ENCODE results near the gene ATP2A2. TPM values are rescaled to one million over a fixed set of nuclear protein-coding genes. Genes with fewer than 3 reads are reported as not detected.

ATP2A2 gene
- total RNA-seq, 1 experiment from 2014 or later, result 262 TPM

- BruUV-seq (replicated peaks), result no TSS peak
- Mint-ChIP-seq H3K9me3 (ENCODE audit: unreplicated experiment) (no peaks in the 10 kb centered on the region), H3K36me3 (ENCODE audit: insufficient read depth, unreplicated experiment) (peaks cover 95% of the 10 kb centered on the region), H3K27me3 (ENCODE audit: insufficient read depth, unreplicated experiment) (no peaks in the 10 kb centered on the region), H3K4me3 (ENCODE audit: unreplicated experiment) (no peak overlapping the region), H3K27ac (ENCODE audit: unreplicated experiment) (peak overlapping the region; percentile 58), H3K4me1 (ENCODE audit: low read depth, unreplicated experiment) (no peaks in the 10 kb centered on the region)
- CTCF ChIA-PET, result interaction anchor here (0.5 kb wide), 1 partner anchor 37 kb away, joined by 3 read pairs; no protein-coding TSS in a partner anchor
- DNase-seq, result no peak
- Histone ChIP-seq H3K4me3 (ENCODE audit: low read depth, low read length) (no peak overlapping the region), H3K36me3 (ENCODE audit: control insufficient read depth, insufficient read depth, low read length) (peaks cover 3% of the 10 kb centered on the region; the same call in 1 of the 2 replicates), H3K4me1 (no peaks in the 10 kb centered on the region), H3K9me3 (no peaks in the 10 kb centered on the region), H3K27me3 (replicated peaks; ENCODE audit: control insufficient read depth, insufficient read depth, low read length) (no peaks in the 10 kb centered on the region)
- no peak for TF ChIP-seq CTCF (IDR thresholded peaks at IDR 0.05; ENCODE audit: insufficient read depth in 1 of 2, low read depth in 1 of 2, low read length in 1 of 2, severe bottlenecking in 1 of 2, unreplicated experiment in 1 of 2)
- POLR2A ChIA-PET, result no interaction called here
- intact Hi-C loops (cut with micrococcal nuclease; ENCODE audit: unreplicated experiment), result no loop called here
Measured at GRCh38 chr12:110349096-110349495, 68.0 kb downstream of the ATP2A2 start.

GRCh38 chr12:110349514-110350151 is 68.6 kb downstream of the ATP2A2 start:
- H3K36me3 Mint-ChIP-seq (ENCODE audit: insufficient read depth, unreplicated experiment), result peaks cover 93% of the 10 kb centered on the region
- peak overlapping the region; percentile 58 for H3K27ac Mint-ChIP-seq (ENCODE audit: unreplicated experiment)
- intact Hi-C loops (cut with micrococcal nuclease; ENCODE audit: unreplicated experiment), result no loop called here

GRCh38 chr12:110351119-110351518 is 70.1 kb downstream of the ATP2A2 start:
- Histone ChIP-seq H3K9me3 (no peaks in the 10 kb centered on the region), H3K36me3 (ENCODE audit: control insufficient read depth, insufficient read depth, low read length) (peaks cover 3% of the 10 kb centered on the region; the same call in 1 of the 2 replicates), H3K27me3 (replicated peaks; ENCODE audit: control insufficient read depth, insufficient read depth, low read length) (no peaks in the 10 kb centered on the region), H3K4me1 (no peaks in the 10 kb centered on the region), H3K4me3 (ENCODE audit: low read depth, low read length) (no peak overlapping the region)
- ChIA-PET CTCF (no interaction called here), POLR2A (no interaction called here)
- Mint-ChIP-seq H3K9me3 (ENCODE audit: unreplicated experiment) (no peaks in the 10 kb centered on the region), H3K4me3 (ENCODE audit: unreplicated experiment) (no peak overlapping the region), H3K4me1 (ENCODE audit: low read depth, unreplicated experiment) (no peaks in the 10 kb centered on the region), H3K36me3 (ENCODE audit: insufficient read depth, unreplicated experiment) (peaks cover 78% of the 10 kb centered on the region), H3K27me3 (ENCODE audit: insufficient read depth, unreplicated experiment) (no peaks in the 10 kb centered on the region), H3K27ac (ENCODE audit: unreplicated experiment) (no peak overlapping the region)
- no TSS peak for BruUV-seq (replicated peaks)
- TF ChIP-seq CTCF (IDR thresholded peaks at IDR 0.05; ENCODE audit: insufficient read depth in 1 of 2, low read depth in 1 of 2, low read length in 1 of 2, severe bottlenecking in 1 of 2, unreplicated experiment in 1 of 2), result no peak
- intact Hi-C loops (cut with micrococcal nuclease; ENCODE audit: unreplicated experiment), result no loop called here
- no peak for DNase-seq

More at GRCh38 chr12:110349514-110350151, 68.6 kb downstream of the ATP2A2 start:
- TF ChIP-seq CTCF (IDR thresholded peaks at IDR 0.05; ENCODE audit: insufficient read depth in 1 of 2, low read depth in 1 of 2, low read length in 1 of 2, severe bottlenecking in 1 of 2, unreplicated experiment in 1 of 2), result no peak
- H3K4me1 ChIP-seq, result no peaks in the 10 kb centered on the region
- Mint-ChIP-seq H3K4me1 (ENCODE audit: low read depth, unreplicated experiment) (no peaks in the 10 kb centered on the region), H3K27me3 (ENCODE audit: insufficient read depth, unreplicated experiment) (no peaks in the 10 kb centered on the region), H3K9me3 (ENCODE audit: unreplicated experiment) (no peaks in the 10 kb centered on the region), H3K4me3 (ENCODE audit: unreplicated experiment) (no peak overlapping the region)
- H3K36me3 ChIP-seq (ENCODE audit: control insufficient read depth, insufficient read depth, low read length), result peaks cover 3% of the 10 kb centered on the region; the same call in 1 of the 2 replicates
- DNase-seq, result no peak
- BruUV-seq (replicated peaks), result no TSS peak
- H3K27me3 ChIP-seq (replicated peaks; ENCODE audit: control insufficient read depth, insufficient read depth, low read length), result no peaks in the 10 kb centered on the region
- ChIA-PET CTCF (no interaction called here), POLR2A (no interaction called here)
- H3K4me3 ChIP-seq (ENCODE audit: low read depth, low read length), result no peak overlapping the region
- no peaks in the 10 kb centered on the region for H3K9me3 ChIP-seq
